Left lung (tissue), 10 donors: Measurements from ENCODE around the gene A2M. TPM values are rescaled to one million over a fixed set of nuclear protein-coding genes. Genes with fewer than 3 reads are reported as not detected.

Experiments used
- ATAC-seq: fragments of 200-7000 bp; cut with Tn5 transposase; one replicate; pipeline ENCODE4 v1.9.1; 2020; ENCODE audit warnings: moderate library complexity
- DNase-seq, 4 donors: peaks; one replicate each; pipeline ENCODE4 v3.0.0-alpha.2; 2013 to 2020
- H3K27ac ChIP-seq, 2 donors: fragments of 200-600 bp; sonication (generic) in 1 of 2; one replicate each; pipeline versions ENCODE4 v1.5.0 to v1.8.0; 2020 to 2021
- H3K27me3 ChIP-seq, 2 donors: fragments of 200-600 bp; sonication (generic) in 1 of 2; one replicate each; pipeline versions ENCODE4 v1.5.0 to v1.8.0; 2020 to 2021
- H3K36me3 ChIP-seq, 2 donors: fragments of 200-600 bp; sonication (generic) in 1 of 2; one replicate each; pipeline versions ENCODE4 v1.5.0 to v1.8.0; 2020 to 2021
- H3K4me1 ChIP-seq, 2 donors: fragments of 200-600 bp; one replicate each; pipeline ENCODE4 v1.8.0; 2021
- H3K4me3 ChIP-seq, 2 donors: fragments of 200-600 bp; sonication (generic) in 1 of 2; one replicate each; pipeline versions ENCODE4 v1.5.0 to v1.8.0; 2020 to 2021; ENCODE audit warnings: mild to moderate bottlenecking in 1 of 2
- H3K9me3 ChIP-seq, 2 donors: fragments of 200-600 bp; sonication (generic) in 1 of 2; one replicate each; pipeline versions ENCODE4 v1.5.0 to v1.8.0; 2020 to 2021
- intact Hi-C, 2 donors: fragments of 100-400 bp; cut with DNase I; formaldehyde crosslinking; loops; one replicate each; pipeline versions ENCODE4 v1.11.2 to v1.14.2; 2022
- polyA plus RNA-seq, 6 donors: library from polyadenylated mRNA; unstranded; fragments of 120-200 nt; gene quantifications; one replicate each; pipeline ENCODE4 v1.2.1, GENCODE V29; 2013; ENCODE audit not compliant: insufficient read length in 6 of 6
- total RNA-seq, 2 donors: library from RNA; stranded (reverse); fragmentation: NEBNext Ultra II Directional; extraction: Animal tissue kit (Norgen Biotek cat#: 25700); gene quantifications; one replicate each; pipeline ENCODE4 v1.2.1, GENCODE V29; 2021
- TF ChIP-seq, protein P1 (sequence below), 2 donors: fragments of 200-600 bp; sonication (generic) in 1 of 2; IDR thresholded peaks; one replicate each; pipeline versions ENCODE4 v1.5.0 to v1.8.0; 2021; ENCODE audit warnings: antibody characterized with exemption in 2 of 2
- donor health status: DM: no; HTN: yes; CAD: no.
- donor health status: DM: no; HTN: no; CAD: no.

Gene A2M
- total and polyA plus RNA-seq, 8 donors = 814 to 2,660 (median 2,105) TPM

- DNase-seq (peak in 2 of 4 donors; percentile 28 to 42), ATAC-seq (no peak)
- intact Hi-C loops = loop anchor here in 1 of 2 donors (10.0 kb wide), 1 partner anchor 247 kb away; no protein-coding TSS in a partner anchor
- TF ChIP-seq, protein P1, sequence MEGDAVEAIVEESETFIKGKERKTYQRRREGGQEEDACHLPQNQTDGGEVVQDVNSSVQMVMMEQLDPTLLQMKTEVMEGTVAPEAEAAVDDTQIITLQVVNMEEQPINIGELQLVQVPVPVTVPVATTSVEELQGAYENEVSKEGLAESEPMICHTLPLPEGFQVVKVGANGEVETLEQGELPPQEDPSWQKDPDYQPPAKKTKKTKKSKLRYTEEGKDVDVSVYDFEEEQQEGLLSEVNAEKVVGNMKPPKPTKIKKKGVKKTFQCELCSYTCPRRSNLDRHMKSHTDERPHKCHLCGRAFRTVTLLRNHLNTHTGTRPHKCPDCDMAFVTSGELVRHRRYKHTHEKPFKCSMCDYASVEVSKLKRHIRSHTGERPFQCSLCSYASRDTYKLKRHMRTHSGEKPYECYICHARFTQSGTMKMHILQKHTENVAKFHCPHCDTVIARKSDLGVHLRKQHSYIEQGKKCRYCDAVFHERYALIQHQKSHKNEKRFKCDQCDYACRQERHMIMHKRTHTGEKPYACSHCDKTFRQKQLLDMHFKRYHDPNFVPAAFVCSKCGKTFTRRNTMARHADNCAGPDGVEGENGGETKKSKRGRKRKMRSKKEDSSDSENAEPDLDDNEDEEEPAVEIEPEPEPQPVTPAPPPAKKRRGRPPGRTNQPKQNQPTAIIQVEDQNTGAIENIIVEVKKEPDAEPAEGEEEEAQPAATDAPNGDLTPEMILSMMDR (IDR thresholded peaks at IDR 0.05) = no peak
- Histone ChIP-seq H3K27me3 (peaks cover 0 to 11% of the 10 kb centered on the region in 2 donors), H3K27ac (no peak overlapping the region), H3K36me3 (peaks cover 0 to 54% of the 10 kb centered on the region in 2 donors), H3K4me1 (peaks cover 0 to 7% of the 10 kb centered on the region in 2 donors), H3K9me3 (no peaks in the 10 kb centered on the region), H3K4me3 (no peak overlapping the region)
Measured at GRCh38 chr12:9068086-9068485, 47.6 kb downstream of the A2M start.

- intact Hi-C loops = loop anchor here in 1 of 2 donors (10.0 kb wide), 1 partner anchor 248 kb away; no protein-coding TSS in a partner anchor
- H3K4me1 ChIP-seq = peaks cover 0 to 7% of the 10 kb centered on the region in 2 donors
- no peak overlapping the region for H3K4me3 ChIP-seq
- no peaks in the 10 kb centered on the region for H3K9me3 ChIP-seq
- H3K27ac ChIP-seq = peak overlapping the region in 1 of 2 donors; percentile 5
- TF ChIP-seq, protein P1 (IDR thresholded peaks at IDR 0.05) = no peak
- H3K36me3 ChIP-seq = peaks cover 0 to 44% of the 10 kb centered on the region in 2 donors
- DNase-seq (no peak), ATAC-seq (no peak)
- H3K27me3 ChIP-seq = peaks cover 0 to 11% of the 10 kb centered on the region in 2 donors
Measured at GRCh38 chr12:9066755-9067423, 48.8 kb downstream of the A2M start.

GRCh38 chr12:9066183-9066623 is 49.5 kb downstream of the A2M start:
- H3K9me3 ChIP-seq = no peaks in the 10 kb centered on the region
- peaks cover 0 to 38% of the 10 kb centered on the region in 2 donors for H3K36me3 ChIP-seq
- TF ChIP-seq, protein P1 (IDR thresholded peaks at IDR 0.05) = no peak
- peak overlapping the region in 1 of 2 donors; percentile 5 for H3K27ac ChIP-seq
- DNase-seq (no peak), ATAC-seq (no peak)
- no peak overlapping the region for H3K4me3 ChIP-seq
- peaks cover 0 to 7% of the 10 kb centered on the region in 2 donors for H3K4me1 ChIP-seq
- H3K27me3 ChIP-seq = peaks cover 0 to 11% of the 10 kb centered on the region in 2 donors
- intact Hi-C loops = loop anchor here in 1 of 2 donors (10.0 kb wide), 1 partner anchor 249 kb away; no protein-coding TSS in a partner anchor

DNA sequence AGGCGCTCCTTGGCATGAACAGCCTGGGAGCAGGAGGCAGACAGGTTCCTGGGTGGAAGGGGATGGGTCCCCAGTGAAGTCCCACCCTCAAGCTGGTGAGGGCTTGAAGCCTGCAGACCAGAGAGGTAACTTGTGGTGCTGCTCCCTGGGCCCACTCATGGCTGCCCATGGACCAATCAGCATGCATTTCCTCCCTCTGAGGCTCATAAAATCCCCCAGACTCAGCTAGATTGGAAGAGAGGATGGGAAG is 50.2 kb downstream of the A2M start:
- no peaks in the 10 kb centered on the region for H3K9me3 ChIP-seq
- peaks cover 0 to 11% of the 10 kb centered on the region in 2 donors for H3K27me3 ChIP-seq
- H3K4me1 ChIP-seq = peaks cover 0 to 7% of the 10 kb centered on the region in 2 donors
- TF ChIP-seq, protein P1 (IDR thresholded peaks at IDR 0.05) = no peak
- H3K36me3 ChIP-seq = peaks cover 0 to 32% of the 10 kb centered on the region in 2 donors
- H3K27ac ChIP-seq = peak overlapping the region; percentile 88 to 99
- peak overlapping the region; percentile 60 to 80 for H3K4me3 ChIP-seq
- ATAC-seq (no peak), DNase-seq (no peak)
- intact Hi-C loops = loop anchor here in 1 of 2 donors (10.0 kb wide), 1 partner anchor 249 kb away; no protein-coding TSS in a partner anchor

DNA sequence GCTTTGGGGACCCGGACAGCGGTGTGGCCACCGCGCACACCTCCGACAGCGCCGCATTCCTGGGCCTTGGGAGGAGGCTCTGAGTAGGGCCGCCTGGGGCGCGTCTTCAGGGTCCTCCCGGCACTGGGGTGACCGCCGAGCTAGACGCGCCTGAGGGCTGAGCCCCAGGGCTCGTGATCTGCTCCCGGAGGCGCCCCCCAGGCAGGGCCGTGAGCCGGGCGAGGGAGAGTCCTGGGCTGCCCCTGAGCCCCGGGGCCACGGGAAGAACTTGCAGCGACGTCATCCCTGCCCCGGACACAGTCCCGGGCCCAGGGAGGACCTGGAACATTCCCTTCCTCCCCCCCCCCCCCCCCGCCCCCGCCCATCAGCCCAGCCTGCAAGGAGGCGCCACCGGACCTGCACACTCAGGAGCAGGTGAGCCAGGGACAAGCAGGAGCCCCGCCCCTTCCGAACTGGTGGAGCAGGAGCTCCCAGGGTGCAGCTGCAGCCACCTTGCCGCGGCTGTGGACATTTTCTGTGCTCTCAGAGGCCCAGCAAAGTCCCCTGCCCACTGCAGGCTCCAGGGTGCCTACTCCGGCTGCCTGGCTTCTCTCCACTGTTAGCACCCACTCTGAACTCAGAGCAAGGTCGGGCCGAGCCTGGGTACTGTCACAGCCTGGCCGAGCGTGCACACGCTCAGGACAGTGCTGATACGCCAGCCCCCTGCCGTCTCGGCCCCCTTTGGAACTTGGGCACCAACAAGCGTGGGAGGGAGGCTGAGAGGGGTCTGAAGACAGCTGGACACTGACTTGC is 50.7 kb downstream of the A2M start:
- H3K4me3 ChIP-seq = peak overlapping the region; percentile 60 to 80
- TF ChIP-seq, protein P1 (IDR thresholded peaks at IDR 0.05) = no peak
- intact Hi-C loops = loop anchor here in 1 of 2 donors (10.0 kb wide), 1 partner anchor 250 kb away; no protein-coding TSS in a partner anchor
- peaks cover 0 to 11% of the 10 kb centered on the region in 2 donors for H3K27me3 ChIP-seq
- ATAC-seq (peak; percentile 90), DNase-seq (peak in 3 of 4 donors; percentile 78 to 92 (median 89))
- peak overlapping the region; percentile 88 to 99 for H3K27ac ChIP-seq
- peaks cover 0 to 7% of the 10 kb centered on the region in 2 donors for H3K4me1 ChIP-seq
- peaks cover 0 to 26% of the 10 kb centered on the region in 2 donors for H3K36me3 ChIP-seq
- no peaks in the 10 kb centered on the region for H3K9me3 ChIP-seq
